Breast epithelium (tissue), 4 donors: ENCODE measurements around the gene PIF1. TPM values are rescaled to one million over a fixed set of nuclear protein-coding genes. Genes with fewer than 3 reads are reported as not detected.
"Not testable (repeated sequence)": the region's sequence is repeated elsewhere in the genome, so short reads cannot be mapped to it uniquely, and the experiment has no call there.

Experiments used
- DNase-seq, 2 donors: peaks; one replicate each; pipeline ENCODE4 v3.0.0-alpha.2; 2019; ENCODE audit warnings: low spot score in 2 of 2
- H3K27ac ChIP-seq, 2 donors: fragments of 200-600 bp; sonication (generic) in 1 of 2; one replicate each; pipeline ENCODE4 v1.5.1; 2016 to 2019; ENCODE audit warnings: mild to moderate bottlenecking in 1 of 2
- H3K27me3 ChIP-seq, 2 donors: fragments of 200-600 bp; sonication (generic) in 1 of 2; one replicate each; pipeline versions ENCODE4 v1.5.1 to v1.6.0; 2017 to 2019; ENCODE audit warnings: control low read depth in 1 of 2, mild to moderate bottlenecking in 1 of 2
- H3K36me3 ChIP-seq: fragments of 200-600 bp; one replicate; pipeline ENCODE4 v1.5.1; 2019
- H3K4me1 ChIP-seq, 2 donors: fragments of 200-600 bp; sonication (generic); one replicate each; pipeline ENCODE4 v1.5.1; 2016 to 2019; ENCODE audit warnings: control low read depth in 1 of 2
- H3K4me3 ChIP-seq, 3 donors: fragments of 200-600 bp; sonication (generic); 1 replicate in 2 of 3; 2 replicates in 1 of 3; pipeline ENCODE4 v1.5.1; 2016 to 2019; ENCODE audit warnings: mild to moderate bottlenecking in 3 of 3, moderate library complexity in 2 of 3
- H3K9me3 ChIP-seq, 2 donors: fragments of 200-600 bp; sonication (generic) in 1 of 2; one replicate each; pipeline ENCODE4 v1.5.1; 2016 to 2019; ENCODE audit warnings: control low read depth in 1 of 2
- CTCF ChIP-seq, 3 donors: fragments of 450-650 bp; IDR thresholded peaks; one replicate each; pipeline ENCODE4 v1.5.1; 2016 to 2017; ENCODE audit warnings: antibody characterized with exemption in 3 of 3, mild to moderate bottlenecking in 3 of 3, moderate library complexity in 3 of 3
- POLR2A ChIP-seq: fragments of 450-650 bp; IDR thresholded peaks from one replicate; pipeline ENCODE4 v1.6.1; 2016; ENCODE audit warnings: antibody characterized with exemption, mild to moderate bottlenecking, moderate library complexity
- POLR2AphosphoS5 ChIP-seq, 3 donors: sonication (generic); formaldehyde crosslinking; IDR thresholded peaks; one replicate each; pipeline ENCODE4 v1.6.1; 2017; ENCODE audit warnings: antibody characterized with exemption in 3 of 3
- intact Hi-C: fragments of 100-400 bp; cut with DNase I; formaldehyde crosslinking; loops from one replicate; pipeline ENCODE4 v1.15.1; 2023; ENCODE audit warnings: low total_unique reads
- total RNA-seq, 3 donors: library from RNA; depleted of rRNA; stranded (reverse); fragments of >200 nt; gene quantifications; one replicate each; pipeline ENCODE4 v1.1.0, GENCODE V29; 2016

PIF1 gene
- total RNA-seq, 3 donors from 2014 or later: 0.44 to 1.3 (median 0.66) TPM

- Histone ChIP-seq H3K4me1 (no peaks in the 10 kb centered on the region), H3K4me3 (no peak overlapping the region), H3K27me3 (peaks cover 0 to 3% of the 10 kb centered on the region in 2 donors), H3K9me3 (no peaks in the 10 kb centered on the region), H3K27ac (no peak overlapping the region), H3K36me3 (no peaks in the 10 kb centered on the region)
- intact Hi-C loops: loop anchor here (5.0 kb wide), 1 partner anchor 50 kb away; no protein-coding TSS in a partner anchor
- no peak for DNase-seq
- no peak for TF ChIP-seq CTCF (IDR thresholded peaks at IDR 0.05)
Measured at GRCh38 chr15:64807051-64807749, 18.2 kb downstream of the PIF1 start.

- no peaks in the 10 kb centered on the region for H3K4me1 ChIP-seq
Measured at GRCh38 chr15:64806509-64806908, 18.9 kb downstream of the PIF1 start.

GRCh38 chr15:64804619-64805018 is 20.8 kb downstream of the PIF1 start:
- intact Hi-C loops: loop anchor here (5.0 kb wide), 1 partner anchor 47 kb away; no protein-coding TSS in a partner anchor
- TF ChIP-seq POLR2A: no peak
- no peak for TF ChIP-seq CTCF (IDR thresholded peaks at IDR 0.05)
- TF ChIP-seq POLR2AphosphoS5 (IDR thresholded peaks at IDR 0.05): no peak
- Histone ChIP-seq H3K36me3 (no peaks in the 10 kb centered on the region), H3K27me3 (peaks cover 0 to 3% of the 10 kb centered on the region in 2 donors), H3K9me3 (no peaks in the 10 kb centered on the region), H3K4me1 (no peaks in the 10 kb centered on the region), H3K27ac (no peak overlapping the region), H3K4me3 (no peak overlapping the region)
- no peak for DNase-seq

More at GRCh38 chr15:64806509-64806908, 18.9 kb downstream of the PIF1 start:
- H3K27ac ChIP-seq: no peak overlapping the region
- H3K36me3 ChIP-seq: no peaks in the 10 kb centered on the region
- intact Hi-C loops: loop anchor here (5.0 kb wide), 1 partner anchor 49 kb away; no protein-coding TSS in a partner anchor
- peaks cover 0 to 3% of the 10 kb centered on the region in 2 donors for H3K27me3 ChIP-seq
- no peak for TF ChIP-seq CTCF (IDR thresholded peaks at IDR 0.05)
- TF ChIP-seq POLR2AphosphoS5 (IDR thresholded peaks at IDR 0.05): no peak
- TF ChIP-seq POLR2A: no peak
- no peak for DNase-seq
- H3K9me3 ChIP-seq: no peaks in the 10 kb centered on the region
- no peak overlapping the region for H3K4me3 ChIP-seq

GRCh38 chr15:64803526-64803925 is 21.9 kb downstream of the PIF1 start:
- intact Hi-C loops: no loop called here
- no peaks in the 10 kb centered on the region for H3K36me3 ChIP-seq
- H3K4me1 ChIP-seq: no peaks in the 10 kb centered on the region
- DNase-seq: no peak
- H3K27me3 ChIP-seq: peaks cover 0 to 3% of the 10 kb centered on the region in 2 donors
- no peaks in the 10 kb centered on the region for H3K9me3 ChIP-seq
- H3K27ac ChIP-seq: no peak overlapping the region
- no peak overlapping the region for H3K4me3 ChIP-seq
- TF ChIP-seq POLR2A (no peak), CTCF (IDR thresholded peaks at IDR 0.05) (no peak), POLR2AphosphoS5 (IDR thresholded peaks at IDR 0.05) (no peak)

- intact Hi-C loops: no loop called here
- no peaks in the 10 kb centered on the region for H3K27me3 ChIP-seq
Measured at GRCh38 chr15:64800476-64800875, 25.0 kb downstream of the PIF1 start.

GRCh38 chr15:64798905-64799304 is 26.5 kb downstream of the PIF1 start:
- not testable (repeated sequence) for H3K9me3 ChIP-seq

More at GRCh38 chr15:64800476-64800875, 25.0 kb downstream of the PIF1 start:
- Histone ChIP-seq H3K9me3 (no peaks in the 10 kb centered on the region), H3K27ac (no peak overlapping the region), H3K36me3 (no peaks in the 10 kb centered on the region), H3K4me3 (no peak overlapping the region), H3K4me1 (no peaks in the 10 kb centered on the region)
- TF ChIP-seq POLR2AphosphoS5 (IDR thresholded peaks at IDR 0.05) (no peak), POLR2A (no peak), CTCF (IDR thresholded peaks at IDR 0.05) (no peak)
- DNase-seq: no peak

GRCh38 chr15:64795921-64796320 is 29.5 kb downstream of the PIF1 start:
- H3K4me3 ChIP-seq, H3K9me3 ChIP-seq, H3K27me3 ChIP-seq, H3K27ac ChIP-seq, intact Hi-C loops, H3K36me3 ChIP-seq, H3K4me1 ChIP-seq, DNase-seq: not testable (repeated sequence)

More at GRCh38 chr15:64798905-64799304, 26.5 kb downstream of the PIF1 start:
- H3K4me3 ChIP-seq, H3K4me1 ChIP-seq, DNase-seq, H3K36me3 ChIP-seq, intact Hi-C loops, H3K27ac ChIP-seq, H3K27me3 ChIP-seq: not testable (repeated sequence)

- H3K4me3 ChIP-seq, H3K36me3 ChIP-seq, DNase-seq, H3K9me3 ChIP-seq, intact Hi-C loops, H3K4me1 ChIP-seq, H3K27me3 ChIP-seq, H3K27ac ChIP-seq: not testable (repeated sequence)
Measured at GRCh38 chr15:64795299-64795698, 30.1 kb downstream of the PIF1 start.
